Skin of body (tissue), 2 donors: Measurements from ENCODE around the gene NOLC1. TPM values are rescaled to one million over a fixed set of nuclear protein-coding genes. Genes with fewer than 3 reads are reported as not detected.

Experiments
- DNase-seq: peaks from one replicate; lab custom pipeline; 2025; lab: John Stamatoyannopoulos, UW
- total RNA-seq: library from RNA; depleted of rRNA; stranded (reverse); fragments of >200 nt; gene quantifications from one replicate; pipeline ENCODE4 v1.2.3, GENCODE V29; 2014

The NOLC1 gene
- 33.0 TPM for total RNA-seq

GRCh38 chr10:102151774-102152544 lies at the start of gene NOLC1:
Gene NOLC1 (plus strand): TSS chr10:102152389. CDS start chr10:102152411, 22 bp downstream.
- peak; percentile 99 for DNase-seq

- DNase-seq, result no peak
Observed at GRCh38 chr10:102102421-102102820, 49.8 kb upstream of the NOLC1 start.

- no peak for DNase-seq
Observed at GRCh38 chr10:102106998-102107397, 45.2 kb upstream of the NOLC1 start.

- no peak for DNase-seq
Observed at GRCh38 chr10:102109166-102110116, 42.7 kb upstream of the NOLC1 start.

- DNase-seq, result no peak
Observed at GRCh38 chr10:102111276-102111675, 40.9 kb upstream of the NOLC1 start.

GRCh38 chr10:102112210-102112817 lies 39.9 kb upstream of the NOLC1 start:
- no peak for DNase-seq

- peak; percentile 43 for DNase-seq
Observed at GRCh38 chr10:102113261-102113955, 38.8 kb upstream of the NOLC1 start.

- DNase-seq, result no peak
Observed at GRCh38 chr10:102113956-102114857, 38.0 kb upstream of the NOLC1 start.

- peak; percentile 85 for DNase-seq
Observed at GRCh38 chr10:102114861-102115618, 37.1 kb upstream of the NOLC1 start.

GRCh38 chr10:102115775-102116174 lies 36.4 kb upstream of the NOLC1 start:
- DNase-seq, result peak; percentile 17

GRCh38 chr10:102116656-102117055 lies 35.5 kb upstream of the NOLC1 start:
- no peak for DNase-seq

GRCh38 chr10:102117391-102118159 lies 34.6 kb upstream of the NOLC1 start:
- DNase-seq, result peak; percentile 90

- DNase-seq, result no peak
Observed at GRCh38 chr10:102118867-102119266, 33.3 kb upstream of the NOLC1 start.

GRCh38 chr10:102119417-102120141 lies 32.6 kb upstream of the NOLC1 start:
- peak; percentile 42 for DNase-seq

GRCh38 chr10:102120142-102120990 lies 31.8 kb upstream of the NOLC1 start, which contains the start of gene LDB1:
Gene LDB1 (minus strand): TSS chr10:102120368. CDS start chr10:102120110, 258 bp downstream.
- peak; percentile 76 for DNase-seq

- peak; percentile 73 for DNase-seq
Observed at GRCh38 chr10:102120991-102121738, 31.0 kb upstream of the NOLC1 start.
